ENCODE measurements around the gene MPI.
"Not testable (repeated sequence)": the region's sequence is repeated elsewhere in the genome, so short reads cannot be mapped to it uniquely, and the experiment has no call there.

The MPI gene

DNA sequence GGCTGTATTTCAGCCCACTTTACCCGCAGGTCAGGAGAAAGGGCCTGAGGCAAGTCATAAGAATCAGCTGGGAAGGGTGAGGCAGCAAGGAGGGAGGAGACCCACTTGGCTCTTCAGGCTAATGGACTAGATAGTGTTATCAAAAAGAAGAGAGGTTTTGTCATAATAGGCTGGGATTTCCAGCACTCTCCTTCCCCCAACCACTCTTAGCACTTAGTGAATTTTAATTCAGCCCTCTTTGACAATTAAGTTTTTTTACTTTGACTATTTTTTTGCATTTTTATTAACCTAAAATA lies 771 bp downstream of the MPI start:
- H3K4me3 Mint-ChIP-seq = peak overlapping the region; percentile 84 to 91 (median 89)
- H3K27me3 Mint-ChIP-seq (ENCODE audit: low read depth) = no peaks in the 10 kb centered on the region
- peaks cover 18% of the 10 kb centered on the region for H3K4me1 Mint-ChIP-seq
- H3K36me3 Mint-ChIP-seq (ENCODE audit: low read depth) = peaks cover 12% of the 10 kb centered on the region
- H3K27ac Mint-ChIP-seq = peak overlapping the region in 2 of 3 experiments; percentile 35 to 86
- TF ChIP-seq, protein P1, sequence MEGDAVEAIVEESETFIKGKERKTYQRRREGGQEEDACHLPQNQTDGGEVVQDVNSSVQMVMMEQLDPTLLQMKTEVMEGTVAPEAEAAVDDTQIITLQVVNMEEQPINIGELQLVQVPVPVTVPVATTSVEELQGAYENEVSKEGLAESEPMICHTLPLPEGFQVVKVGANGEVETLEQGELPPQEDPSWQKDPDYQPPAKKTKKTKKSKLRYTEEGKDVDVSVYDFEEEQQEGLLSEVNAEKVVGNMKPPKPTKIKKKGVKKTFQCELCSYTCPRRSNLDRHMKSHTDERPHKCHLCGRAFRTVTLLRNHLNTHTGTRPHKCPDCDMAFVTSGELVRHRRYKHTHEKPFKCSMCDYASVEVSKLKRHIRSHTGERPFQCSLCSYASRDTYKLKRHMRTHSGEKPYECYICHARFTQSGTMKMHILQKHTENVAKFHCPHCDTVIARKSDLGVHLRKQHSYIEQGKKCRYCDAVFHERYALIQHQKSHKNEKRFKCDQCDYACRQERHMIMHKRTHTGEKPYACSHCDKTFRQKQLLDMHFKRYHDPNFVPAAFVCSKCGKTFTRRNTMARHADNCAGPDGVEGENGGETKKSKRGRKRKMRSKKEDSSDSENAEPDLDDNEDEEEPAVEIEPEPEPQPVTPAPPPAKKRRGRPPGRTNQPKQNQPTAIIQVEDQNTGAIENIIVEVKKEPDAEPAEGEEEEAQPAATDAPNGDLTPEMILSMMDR (IDR thresholded peaks at IDR 0.05; ENCODE audit: unreplicated experiment in 3 of 3) = no peak
- no peaks in the 10 kb centered on the region for H3K9me3 Mint-ChIP-seq

DNA sequence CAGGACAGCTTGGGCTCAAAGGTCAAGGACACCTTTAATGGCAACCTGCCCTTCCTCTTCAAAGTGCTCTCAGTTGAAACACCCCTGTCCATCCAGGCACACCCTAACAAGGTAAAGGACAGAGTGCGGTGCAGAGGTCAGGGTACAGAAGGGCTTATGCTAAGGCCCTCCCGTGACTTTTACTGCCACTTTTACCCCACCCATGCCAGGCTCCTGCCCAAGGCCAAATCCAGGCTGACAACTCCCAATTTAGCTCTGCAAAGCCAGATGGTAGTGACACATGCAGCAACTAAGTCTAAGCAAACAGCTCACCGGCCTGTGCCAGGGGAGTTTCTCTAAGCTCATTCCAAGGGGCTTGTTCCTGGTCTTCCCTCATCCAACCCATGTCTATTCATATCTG lies 1.6 kb downstream of the MPI start:
- Mint-ChIP-seq H3K4me3 (peak overlapping the region; percentile 84 to 91 (median 89)), H3K9me3 (no peaks in the 10 kb centered on the region), H3K36me3 (ENCODE audit: low read depth) (peaks cover 12% of the 10 kb centered on the region), H3K4me1 (peaks cover 18% of the 10 kb centered on the region), H3K27ac (no peak overlapping the region), H3K27me3 (ENCODE audit: low read depth) (no peaks in the 10 kb centered on the region)
- TF ChIP-seq, protein P1 (IDR thresholded peaks at IDR 0.05; ENCODE audit: unreplicated experiment in 3 of 3) = no peak

DNA sequence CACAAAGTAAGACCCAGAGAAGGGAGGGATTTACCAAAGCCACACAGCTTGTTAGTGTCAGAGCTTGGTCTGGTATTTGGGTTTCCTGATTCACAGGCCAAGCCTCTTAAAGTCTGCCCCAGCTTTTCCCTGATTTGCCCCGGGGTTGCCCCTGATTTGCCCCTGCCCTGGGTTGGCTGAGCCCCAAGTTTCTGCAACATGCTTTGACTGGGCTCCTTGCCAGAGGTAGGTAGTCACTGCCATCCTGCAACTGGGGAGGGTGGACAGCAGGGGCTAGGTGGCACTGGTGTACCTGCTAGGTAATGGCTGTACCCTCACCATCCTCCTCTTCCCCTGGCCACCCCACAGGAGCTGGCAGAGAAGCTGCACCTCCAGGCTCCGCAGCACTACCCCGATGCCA lies 2.5 kb downstream of the MPI start:
- Mint-ChIP-seq H3K36me3 (ENCODE audit: low read depth) (peaks cover 12% of the 10 kb centered on the region), H3K4me1 (peaks cover 18% of the 10 kb centered on the region), H3K9me3 (no peaks in the 10 kb centered on the region), H3K27ac (no peak overlapping the region), H3K27me3 (ENCODE audit: low read depth) (no peaks in the 10 kb centered on the region), H3K4me3 (peak overlapping the region; percentile 34 to 91 (median 84))
- TF ChIP-seq, protein P1 (IDR thresholded peaks at IDR 0.05; ENCODE audit: unreplicated experiment in 3 of 3) = no peak

DNA sequence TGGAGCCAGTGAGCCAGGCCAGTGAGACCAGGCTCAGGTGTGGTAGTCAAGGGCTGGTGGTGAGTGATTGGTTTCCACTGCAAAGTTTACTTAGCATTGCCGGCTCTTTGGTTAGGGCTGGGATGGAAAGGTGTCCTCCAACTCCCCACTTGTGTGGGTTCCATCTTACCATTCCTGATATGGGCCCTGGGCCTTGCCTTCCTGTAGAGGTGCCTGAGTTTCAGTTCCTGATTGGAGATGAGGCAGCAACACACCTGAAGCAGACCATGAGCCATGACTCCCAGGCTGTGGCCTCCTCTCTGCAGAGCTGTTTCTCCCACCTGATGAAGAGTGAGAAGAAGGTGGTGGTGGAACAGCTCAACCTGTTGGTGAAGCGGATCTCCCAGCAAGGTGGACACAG lies 3.1 kb downstream of the MPI start:
- TF ChIP-seq, protein P1 (IDR thresholded peaks at IDR 0.05; ENCODE audit: unreplicated experiment in 3 of 3) = no peak
- H3K4me1 Mint-ChIP-seq = peaks cover 18% of the 10 kb centered on the region
- H3K27me3 Mint-ChIP-seq (ENCODE audit: low read depth) = no peaks in the 10 kb centered on the region
- H3K9me3 Mint-ChIP-seq = no peaks in the 10 kb centered on the region
- no peak overlapping the region for H3K27ac Mint-ChIP-seq
- peak overlapping the region in 1 of 3 experiments; percentile 30 for H3K4me3 Mint-ChIP-seq
- H3K36me3 Mint-ChIP-seq (ENCODE audit: low read depth) = peaks cover 12% of the 10 kb centered on the region

DNA sequence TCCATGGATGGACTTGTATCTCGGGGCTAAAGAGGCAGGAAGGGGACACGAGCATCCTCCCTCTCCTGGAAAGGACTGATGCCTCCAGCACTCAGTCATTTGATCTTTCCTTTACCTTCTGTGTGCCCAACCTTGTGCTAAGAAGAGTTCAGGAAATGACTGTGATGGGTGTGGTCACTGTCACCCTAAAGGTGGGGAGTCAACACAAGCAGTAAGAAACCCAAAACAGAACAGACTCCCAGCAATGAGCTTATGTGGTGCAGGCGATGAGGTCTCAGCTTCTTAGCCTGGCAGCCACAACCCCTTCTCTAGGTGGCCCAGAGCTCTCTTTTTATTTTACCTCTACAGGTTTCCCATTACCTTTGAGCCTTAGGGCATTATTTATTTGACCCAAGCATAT lies 3.8 kb downstream of the MPI start:
- TF ChIP-seq, protein P1 (IDR thresholded peaks at IDR 0.05; ENCODE audit: unreplicated experiment in 3 of 3) = no peak
- Mint-ChIP-seq H3K9me3 (no peaks in the 10 kb centered on the region), H3K4me3 (peak overlapping the region in 1 of 3 experiments; percentile 19), H3K27ac (no peak overlapping the region), H3K27me3 (ENCODE audit: low read depth) (no peaks in the 10 kb centered on the region), H3K4me1 (peaks cover 18% of the 10 kb centered on the region), H3K36me3 (ENCODE audit: low read depth) (peaks cover 12% of the 10 kb centered on the region)

DNA sequence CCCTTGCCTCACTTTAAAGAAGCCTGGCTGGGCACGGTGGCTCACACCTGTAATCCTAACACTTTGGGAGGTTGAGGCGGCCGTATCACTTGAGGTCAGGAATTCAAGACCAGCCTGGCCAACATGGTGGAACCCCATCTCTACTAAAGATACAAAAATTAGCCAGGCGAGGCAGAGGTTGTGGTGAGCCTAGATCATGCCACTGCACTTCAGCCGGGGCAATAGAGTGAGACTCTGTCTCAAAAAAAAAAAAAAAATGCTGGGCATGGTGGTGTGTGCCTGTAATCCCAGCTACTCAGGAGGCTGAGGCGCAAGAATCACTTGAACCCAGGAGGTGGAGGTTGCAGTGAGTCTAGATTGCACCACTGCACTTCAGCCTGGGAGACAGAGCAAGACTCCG lies 4.5 kb downstream of the MPI start:
- H3K27me3 Mint-ChIP-seq (ENCODE audit: low read depth); H3K27ac Mint-ChIP-seq; H3K4me3 Mint-ChIP-seq; H3K9me3 Mint-ChIP-seq: not testable (repeated sequence)
- Mint-ChIP-seq H3K36me3 (ENCODE audit: low read depth) (peaks cover 12% of the 10 kb centered on the region), H3K4me1 (peaks cover 12% of the 10 kb centered on the region)

Measured in nephron (organoid).